ENCODE data around the gene NSRP1. TPM values are rescaled to one million over a fixed set of nuclear protein-coding genes. Genes with fewer than 3 reads are reported as not detected.
"Not testable (repeated sequence)": the region's sequence is repeated elsewhere in the genome, so short reads cannot be mapped to it uniquely, and the experiment has no call there.

NSRP1 gene
- total RNA-seq, 1 donor from 2014 or later, result 20.2 TPM

DNA sequence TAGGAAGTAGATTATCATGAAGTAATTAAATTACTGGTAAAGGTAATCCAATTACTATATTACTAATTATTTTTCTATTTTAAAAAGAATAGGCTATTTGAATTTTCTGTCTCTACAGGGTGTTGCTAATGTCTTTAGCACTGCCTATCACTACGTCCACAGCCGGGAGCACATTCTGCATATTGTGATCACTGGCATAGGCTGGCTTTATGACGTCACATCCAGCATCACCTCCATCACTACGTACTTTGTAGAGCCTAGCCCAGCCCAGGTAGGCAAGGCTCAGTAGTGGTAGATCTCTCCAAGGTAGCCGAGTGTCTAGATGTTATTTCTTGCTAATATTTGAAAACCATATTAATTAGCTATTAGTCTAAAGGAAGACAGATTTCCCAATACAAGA, 33.8 kb upstream of the NSRP1 start:
- H3K4me3 Mint-ChIP-seq (ENCODE audit: unreplicated experiment), result no peak overlapping the region
- no peak overlapping the region for H3K27ac Mint-ChIP-seq (ENCODE audit: unreplicated experiment)
- DNase-seq (ENCODE audit: low spot score), result no peak
- H3K9me3 Mint-ChIP-seq (ENCODE audit: unreplicated experiment), result no peaks in the 10 kb centered on the region
- no peaks in the 10 kb centered on the region for H3K4me1 Mint-ChIP-seq (ENCODE audit: unreplicated experiment)
- no peaks in the 10 kb centered on the region for H3K36me3 Mint-ChIP-seq (ENCODE audit: low read depth, unreplicated experiment)
- H3K27me3 Mint-ChIP-seq (ENCODE audit: unreplicated experiment), result peaks cover under 1% of the 10 kb centered on the region
- TF ChIP-seq, protein P1, sequence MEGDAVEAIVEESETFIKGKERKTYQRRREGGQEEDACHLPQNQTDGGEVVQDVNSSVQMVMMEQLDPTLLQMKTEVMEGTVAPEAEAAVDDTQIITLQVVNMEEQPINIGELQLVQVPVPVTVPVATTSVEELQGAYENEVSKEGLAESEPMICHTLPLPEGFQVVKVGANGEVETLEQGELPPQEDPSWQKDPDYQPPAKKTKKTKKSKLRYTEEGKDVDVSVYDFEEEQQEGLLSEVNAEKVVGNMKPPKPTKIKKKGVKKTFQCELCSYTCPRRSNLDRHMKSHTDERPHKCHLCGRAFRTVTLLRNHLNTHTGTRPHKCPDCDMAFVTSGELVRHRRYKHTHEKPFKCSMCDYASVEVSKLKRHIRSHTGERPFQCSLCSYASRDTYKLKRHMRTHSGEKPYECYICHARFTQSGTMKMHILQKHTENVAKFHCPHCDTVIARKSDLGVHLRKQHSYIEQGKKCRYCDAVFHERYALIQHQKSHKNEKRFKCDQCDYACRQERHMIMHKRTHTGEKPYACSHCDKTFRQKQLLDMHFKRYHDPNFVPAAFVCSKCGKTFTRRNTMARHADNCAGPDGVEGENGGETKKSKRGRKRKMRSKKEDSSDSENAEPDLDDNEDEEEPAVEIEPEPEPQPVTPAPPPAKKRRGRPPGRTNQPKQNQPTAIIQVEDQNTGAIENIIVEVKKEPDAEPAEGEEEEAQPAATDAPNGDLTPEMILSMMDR (IDR thresholded peaks at IDR 0.05; ENCODE audit: unreplicated experiment), result no peak

DNA sequence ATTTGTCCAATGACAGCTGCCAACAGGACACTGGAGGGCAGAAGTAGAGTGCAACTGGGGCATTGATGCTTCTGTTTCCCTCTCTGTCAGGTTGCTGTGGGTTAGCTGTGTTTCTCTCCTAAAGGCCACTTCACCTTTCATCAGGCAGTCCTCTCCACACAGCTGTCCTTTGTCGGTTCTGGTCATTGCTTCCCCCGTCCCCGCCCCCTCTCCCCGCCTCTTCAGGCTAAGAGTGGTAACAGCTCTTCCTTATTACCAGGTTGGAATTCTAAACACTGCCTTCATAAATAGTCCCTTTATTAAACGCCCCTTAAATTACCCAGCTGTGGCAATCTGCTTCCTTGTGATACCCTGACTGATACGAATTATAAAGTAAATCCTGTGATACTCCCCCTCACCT, 31.8 kb upstream of the NSRP1 start:
- TF ChIP-seq, protein P1 (IDR thresholded peaks at IDR 0.05; ENCODE audit: unreplicated experiment), result no peak
- no peaks in the 10 kb centered on the region for H3K4me1 Mint-ChIP-seq (ENCODE audit: unreplicated experiment)

DNA sequence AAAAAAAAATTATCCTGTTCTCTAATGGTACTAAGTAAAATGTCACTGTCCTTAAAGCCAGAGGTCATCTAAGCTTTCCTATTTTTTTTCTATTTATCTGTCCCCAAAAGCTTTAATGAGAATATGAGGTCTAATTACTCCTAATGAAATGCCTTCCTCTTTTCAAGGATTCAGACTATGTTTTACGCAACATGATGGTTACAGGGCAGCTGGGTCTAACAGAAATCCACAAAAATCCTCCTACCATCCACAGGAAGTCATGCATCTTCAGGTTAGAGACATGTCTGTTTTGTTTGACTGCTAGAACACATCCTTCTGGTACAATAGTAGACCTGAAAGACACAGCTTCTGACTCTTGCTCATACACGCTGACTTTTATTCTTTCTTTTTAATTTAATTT, 29.7 kb upstream of the NSRP1 start:
- H3K9me3 Mint-ChIP-seq (ENCODE audit: unreplicated experiment), result no peaks in the 10 kb centered on the region
- no peak overlapping the region for H3K4me3 Mint-ChIP-seq (ENCODE audit: unreplicated experiment)
- H3K27ac Mint-ChIP-seq (ENCODE audit: unreplicated experiment), result no peak overlapping the region
- H3K36me3 Mint-ChIP-seq (ENCODE audit: low read depth, unreplicated experiment), result no peaks in the 10 kb centered on the region
- no peak for DNase-seq (ENCODE audit: low spot score)
- peaks cover 10% of the 10 kb centered on the region for H3K4me1 Mint-ChIP-seq (ENCODE audit: unreplicated experiment)
- H3K27me3 Mint-ChIP-seq (ENCODE audit: unreplicated experiment), result peaks cover 1% of the 10 kb centered on the region
- TF ChIP-seq, protein P1 (IDR thresholded peaks at IDR 0.05; ENCODE audit: unreplicated experiment), result no peak

More for the DNA sequence above, 31.8 kb upstream of the NSRP1 start:
- Mint-ChIP-seq H3K27ac (ENCODE audit: unreplicated experiment) (no peak overlapping the region), H3K4me3 (ENCODE audit: unreplicated experiment) (no peak overlapping the region), H3K9me3 (ENCODE audit: unreplicated experiment) (no peaks in the 10 kb centered on the region), H3K27me3 (ENCODE audit: unreplicated experiment) (peaks cover 1% of the 10 kb centered on the region), H3K36me3 (ENCODE audit: low read depth, unreplicated experiment) (no peaks in the 10 kb centered on the region)
- DNase-seq (ENCODE audit: low spot score), result no peak

DNA sequence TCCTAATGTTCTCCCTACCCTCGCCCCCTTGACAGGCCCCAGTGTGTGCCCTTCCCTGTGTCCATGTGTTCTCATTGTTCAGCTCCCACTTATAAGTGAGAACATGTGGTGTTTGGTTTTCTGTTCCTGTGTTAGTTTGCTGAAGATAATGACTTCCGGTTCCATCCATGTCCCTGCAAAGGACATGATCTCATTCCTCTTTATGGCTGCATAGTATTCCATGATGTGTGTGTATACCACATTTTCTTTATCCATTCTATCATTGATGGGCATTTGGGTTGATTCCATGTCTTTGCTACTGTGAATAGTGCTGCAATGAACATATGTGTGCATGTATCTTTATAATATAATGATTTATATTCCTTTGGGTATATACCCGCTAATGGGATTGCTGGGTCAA, 29.2 kb upstream of the NSRP1 start:
- peaks cover 10% of the 10 kb centered on the region for H3K4me1 Mint-ChIP-seq (ENCODE audit: unreplicated experiment)
- H3K27ac Mint-ChIP-seq (ENCODE audit: unreplicated experiment); DNase-seq (ENCODE audit: low spot score); H3K9me3 Mint-ChIP-seq (ENCODE audit: unreplicated experiment); H3K4me3 Mint-ChIP-seq (ENCODE audit: unreplicated experiment); H3K36me3 Mint-ChIP-seq (ENCODE audit: low read depth, unreplicated experiment); H3K27me3 Mint-ChIP-seq (ENCODE audit: unreplicated experiment): not testable (repeated sequence)

DNA sequence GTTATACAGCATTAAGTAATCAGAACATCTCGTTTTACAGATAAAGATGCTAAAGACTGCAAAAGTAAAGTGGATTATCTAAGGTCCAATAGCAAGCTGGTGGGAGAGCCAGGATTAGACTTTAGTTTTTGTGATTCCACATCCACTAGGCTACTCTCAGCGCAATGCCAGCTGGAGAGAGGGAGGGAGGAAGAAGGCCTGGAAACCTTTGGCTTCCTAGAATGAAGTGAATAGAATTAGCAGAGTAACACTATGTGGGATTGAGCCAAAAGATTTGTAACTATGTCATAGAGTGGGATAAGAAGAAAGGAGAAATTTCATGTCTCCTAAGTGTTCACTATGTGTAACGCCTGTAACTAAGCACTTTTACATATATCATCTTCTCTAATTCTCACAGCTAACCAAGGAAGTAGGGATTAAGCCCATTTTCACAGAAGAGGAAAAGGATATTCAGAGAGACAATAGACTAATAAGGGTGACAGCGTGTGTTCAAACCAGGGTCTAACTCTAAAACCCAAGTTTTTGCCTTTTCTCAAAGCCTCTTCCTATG, 25.4 kb upstream of the NSRP1 start:
- no peak for DNase-seq (ENCODE audit: low spot score)
- no peak overlapping the region for H3K4me3 Mint-ChIP-seq (ENCODE audit: unreplicated experiment)
- TF ChIP-seq, protein P1 (IDR thresholded peaks at IDR 0.05; ENCODE audit: unreplicated experiment), result no peak
- H3K36me3 Mint-ChIP-seq (ENCODE audit: low read depth, unreplicated experiment), result no peaks in the 10 kb centered on the region
- peak overlapping the region; percentile 73 for H3K27ac Mint-ChIP-seq (ENCODE audit: unreplicated experiment)
- no peaks in the 10 kb centered on the region for H3K9me3 Mint-ChIP-seq (ENCODE audit: unreplicated experiment)
- peaks cover 4% of the 10 kb centered on the region for H3K27me3 Mint-ChIP-seq (ENCODE audit: unreplicated experiment)
- peaks cover 23% of the 10 kb centered on the region for H3K4me1 Mint-ChIP-seq (ENCODE audit: unreplicated experiment)
